Measurements from ENCODE around the gene ZMYND10.
A peak's percentile ranks its signal among the peaks of the same experiment; 100 is the strongest.

The ZMYND10 gene

GRCh38 chr3:50334339-50335075, 11.0 kb downstream of the ZMYND10 start:
- Histone ChIP-seq H3K79me2 (ENCODE audit: control insufficient read depth, low read length) (peaks cover 75% of the 10 kb centered on the region), H3K4me2 (ENCODE audit: low read length) (peak overlapping the region; percentile 41), H3K27ac (ENCODE audit: low read depth, low read length) (no peak overlapping the region), H3K4me1 (ENCODE audit: control insufficient read depth, low read length) (peaks cover 44% of the 10 kb centered on the region), H3K9me2 (replicated peaks; ENCODE audit: control insufficient read depth, low read length) (no peaks in the 10 kb centered on the region), H3K4me3 (ENCODE audit: low read length) (no peak overlapping the region), H3K27me3 (ENCODE audit: control insufficient read depth, low read length) (no peaks in the 10 kb centered on the region), H3K36me3 (ENCODE audit: control insufficient read depth, low read length) (peaks cover 88% of the 10 kb centered on the region), H3K9me3 (ENCODE audit: control insufficient read depth, insufficient read depth, low read length) (no peaks in the 10 kb centered on the region), H3F3A (ENCODE audit: control insufficient read depth, insufficient read depth) (peaks cover 19% of the 10 kb centered on the region), H4K20me1 (ENCODE audit: control insufficient read depth, insufficient read depth, low read depth, low read length) (0 out of 2 replicates have a peak, but pooled peaks cover 10% of the 10 kb centered on the region)
- TF ChIP-seq CTCF (IDR thresholded peaks at IDR 0.05; ENCODE audit: low read depth, low read length, poor library complexity, severe bottlenecking) (no peak), EZH2phosphoT487 (IDR thresholded peaks at IDR 0.05; ENCODE audit: borderline replicate concordance, low read length) (no peak)

- H3K4me1 ChIP-seq (ENCODE audit: control insufficient read depth, low read length): peaks cover 44% of the 10 kb centered on the region
- no peaks in the 10 kb centered on the region for H3K27me3 ChIP-seq (ENCODE audit: control insufficient read depth, low read length)
- peak overlapping the region; percentile 41 for H3K4me2 ChIP-seq (ENCODE audit: low read length)
- no peaks in the 10 kb centered on the region for H3K9me3 ChIP-seq (ENCODE audit: control insufficient read depth, insufficient read depth, low read length)
- H3K36me3 ChIP-seq (ENCODE audit: control insufficient read depth, low read length): peaks cover 90% of the 10 kb centered on the region
- peaks cover 69% of the 10 kb centered on the region for H3K79me2 ChIP-seq (ENCODE audit: control insufficient read depth, low read length)
- H3K9me2 ChIP-seq (replicated peaks; ENCODE audit: control insufficient read depth, low read length): no peaks in the 10 kb centered on the region
- no peak overlapping the region for H3K4me3 ChIP-seq (ENCODE audit: low read length)
- TF ChIP-seq CTCF (IDR thresholded peaks at IDR 0.05; ENCODE audit: low read depth, low read length, poor library complexity, severe bottlenecking) (no peak), EZH2phosphoT487 (IDR thresholded peaks at IDR 0.05; ENCODE audit: borderline replicate concordance, low read length) (no peak)
- no peak overlapping the region for H3K27ac ChIP-seq (ENCODE audit: low read depth, low read length)
- H3F3A ChIP-seq (ENCODE audit: control insufficient read depth, insufficient read depth): peaks cover 22% of the 10 kb centered on the region
- 0 out of 2 replicates have a peak, but pooled peaks cover 10% of the 10 kb centered on the region for H4K20me1 ChIP-seq (ENCODE audit: control insufficient read depth, insufficient read depth, low read depth, low read length)
These were observed 11.7 kb downstream of the ZMYND10 start for GRCh38 chr3:50333744-50334328.

GRCh38 chr3:50331364-50331907, 14.1 kb downstream of the ZMYND10 start:
- Histone ChIP-seq H3K4me2 (ENCODE audit: low read length) (no peak overlapping the region), H3K9me2 (replicated peaks; ENCODE audit: control insufficient read depth, low read length) (no peaks in the 10 kb centered on the region), H4K20me1 (ENCODE audit: control insufficient read depth, insufficient read depth, low read depth, low read length) (0 out of 2 replicates have a peak, but pooled peaks cover 8% of the 10 kb centered on the region), H3K36me3 (ENCODE audit: control insufficient read depth, low read length) (peaks cover 78% of the 10 kb centered on the region), H3K27ac (ENCODE audit: low read depth, low read length) (no peak overlapping the region), H3K9me3 (ENCODE audit: control insufficient read depth, insufficient read depth, low read length) (no peaks in the 10 kb centered on the region), H3K79me2 (ENCODE audit: control insufficient read depth, low read length) (peaks cover 62% of the 10 kb centered on the region), H3K4me1 (ENCODE audit: control insufficient read depth, low read length) (peaks cover 46% of the 10 kb centered on the region), H3K27me3 (ENCODE audit: control insufficient read depth, low read length) (no peaks in the 10 kb centered on the region), H3F3A (ENCODE audit: control insufficient read depth, insufficient read depth) (peaks cover 21% of the 10 kb centered on the region), H3K4me3 (ENCODE audit: low read length) (no peak overlapping the region)
- no peak for TF ChIP-seq CTCF (IDR thresholded peaks at IDR 0.05; ENCODE audit: low read depth, low read length, poor library complexity, severe bottlenecking)
- no peak for TF ChIP-seq EZH2phosphoT487 (IDR thresholded peaks at IDR 0.05; ENCODE audit: borderline replicate concordance, low read length)
